ENCODE results near the gene UCK2. TPM values are rescaled to one million over a fixed set of nuclear protein-coding genes. Genes with fewer than 3 reads are reported as not detected.
A peak's percentile ranks its signal among the peaks of the same experiment; 100 is the strongest.

UCK2 gene
- total and polyA plus RNA-seq, 2 donors (not counting 3 experiments of a cell fraction or from before 2014, with no cell fraction given) = 62.3 to 74.7 TPM

DNA sequence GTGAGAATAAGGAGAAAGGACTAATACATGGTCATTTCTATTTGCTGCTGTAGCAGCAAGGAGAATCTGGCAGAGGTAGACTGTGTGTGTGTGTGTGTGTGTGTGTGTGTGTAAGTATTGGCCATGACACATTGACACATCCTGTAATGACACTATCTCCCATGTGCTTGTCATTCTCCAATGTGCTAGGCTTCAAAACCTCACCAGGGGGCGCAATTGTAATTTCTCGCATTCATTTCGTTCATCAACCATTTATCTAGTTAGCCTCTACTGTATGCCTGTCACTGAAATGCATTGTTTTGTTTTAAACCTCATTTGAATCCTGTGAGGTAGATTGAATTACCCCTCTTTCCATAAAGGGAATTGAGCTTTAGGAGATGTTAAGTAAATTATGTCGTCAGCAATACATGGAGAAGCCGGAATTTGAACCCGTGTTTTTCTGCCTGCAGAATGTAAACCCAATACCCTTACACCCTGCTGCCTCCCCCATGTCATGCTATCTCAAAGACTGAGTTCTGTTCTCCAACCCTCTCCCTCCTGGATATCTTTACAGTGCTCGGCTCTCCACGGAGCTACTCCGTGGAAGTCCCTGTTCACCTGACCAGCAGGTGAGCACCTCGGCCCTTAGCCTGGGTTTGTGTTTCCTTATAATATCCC lies 100.8 kb downstream of the UCK2 start:
- no peak overlapping the region for H3K9ac ChIP-seq (replicated peaks; ENCODE audit: extremely low read depth, insufficient read depth, low read length)
- TF ChIP-seq FOS (IDR thresholded peaks at IDR 0.05; ENCODE audit: borderline replicate concordance, insufficient read depth, low read length) = no peak
- TF ChIP-seq, protein P1, sequence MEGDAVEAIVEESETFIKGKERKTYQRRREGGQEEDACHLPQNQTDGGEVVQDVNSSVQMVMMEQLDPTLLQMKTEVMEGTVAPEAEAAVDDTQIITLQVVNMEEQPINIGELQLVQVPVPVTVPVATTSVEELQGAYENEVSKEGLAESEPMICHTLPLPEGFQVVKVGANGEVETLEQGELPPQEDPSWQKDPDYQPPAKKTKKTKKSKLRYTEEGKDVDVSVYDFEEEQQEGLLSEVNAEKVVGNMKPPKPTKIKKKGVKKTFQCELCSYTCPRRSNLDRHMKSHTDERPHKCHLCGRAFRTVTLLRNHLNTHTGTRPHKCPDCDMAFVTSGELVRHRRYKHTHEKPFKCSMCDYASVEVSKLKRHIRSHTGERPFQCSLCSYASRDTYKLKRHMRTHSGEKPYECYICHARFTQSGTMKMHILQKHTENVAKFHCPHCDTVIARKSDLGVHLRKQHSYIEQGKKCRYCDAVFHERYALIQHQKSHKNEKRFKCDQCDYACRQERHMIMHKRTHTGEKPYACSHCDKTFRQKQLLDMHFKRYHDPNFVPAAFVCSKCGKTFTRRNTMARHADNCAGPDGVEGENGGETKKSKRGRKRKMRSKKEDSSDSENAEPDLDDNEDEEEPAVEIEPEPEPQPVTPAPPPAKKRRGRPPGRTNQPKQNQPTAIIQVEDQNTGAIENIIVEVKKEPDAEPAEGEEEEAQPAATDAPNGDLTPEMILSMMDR (IDR thresholded peaks at IDR 0.05; ENCODE audit: extremely low read depth in 1 of 2, insufficient read depth in 1 of 2, low read depth in 1 of 2, low read length in 2 of 2) = peak; percentile 71 to 73
- no peak for TF ChIP-seq MYC (IDR thresholded peaks at IDR 0.05; ENCODE audit: low read depth, low read length)
- no peaks in the 10 kb centered on the region for H3K36me3 ChIP-seq (ENCODE audit: control insufficient read depth in 2 of 2, extremely low read depth in 1 of 2, insufficient read depth in 2 of 2, low read length in 2 of 2)
- no peak overlapping the region for H3K27ac ChIP-seq (ENCODE audit: insufficient read depth, low read depth, low read length)
- no peak overlapping the region for H3K4me2 ChIP-seq (ENCODE audit: insufficient read depth, low read length)
- DNase-seq (ENCODE audit: low read depth, low spot score) = peak; percentile 43
- H3K9me3 ChIP-seq (replicated peaks; ENCODE audit: control insufficient read depth, insufficient read depth, low read length) = no peaks in the 10 kb centered on the region
- dilution Hi-C loops (cut with MboI; ENCODE audit: extremely low pct_ligation_motif_present, low sequenced_read_pairs) = no loop called here
- FAIRE-seq = peak; percentile 95
- no TSS peak for BruUV-seq (replicated peaks)
- intact Hi-C loops (cut with micrococcal nuclease) = loop anchor here (1.0 to 10.0 kb wide), 4 partner anchors 551 to 1131 kb away; partner anchors contain the start of gene TADA1
- ChIA-PET POLR2A (no interaction called here), CTCF (interaction anchor here (0.7 to 2.4 kb wide), 7 partner anchors 10 to 1606 kb away, joined by 3 to 34 read pairs (median 5); no protein-coding TSS in a partner anchor)
- H3K4me3 ChIP-seq (replicated peaks in 1 of 3; ENCODE audit: insufficient read depth in 1 of 3, low read depth in 1 of 3, low read length in 3 of 3) = no peak overlapping the region
- no peaks in the 10 kb centered on the region for H3K4me1 ChIP-seq (ENCODE audit: control insufficient read depth, extremely low read depth, insufficient read depth, low read length)
- H3K9me1 ChIP-seq (replicated peaks; ENCODE audit: control insufficient read depth, extremely low read depth, insufficient read depth, low read length) = no peaks in the 10 kb centered on the region
- no peaks in the 10 kb centered on the region for H4K20me1 ChIP-seq (replicated peaks; ENCODE audit: control insufficient read depth, extremely low read depth, insufficient read depth, low read length)
- H2AFZ ChIP-seq (ENCODE audit: low read depth, low read length) = no peak overlapping the region
- H3K79me2 ChIP-seq (ENCODE audit: control insufficient read depth, insufficient read depth, low read length) = no peaks in the 10 kb centered on the region
- no peaks in the 10 kb centered on the region for H3K27me3 ChIP-seq (ENCODE audit: control insufficient read depth in 2 of 2, insufficient read depth in 2 of 2, low read length in 2 of 2)

DNA sequence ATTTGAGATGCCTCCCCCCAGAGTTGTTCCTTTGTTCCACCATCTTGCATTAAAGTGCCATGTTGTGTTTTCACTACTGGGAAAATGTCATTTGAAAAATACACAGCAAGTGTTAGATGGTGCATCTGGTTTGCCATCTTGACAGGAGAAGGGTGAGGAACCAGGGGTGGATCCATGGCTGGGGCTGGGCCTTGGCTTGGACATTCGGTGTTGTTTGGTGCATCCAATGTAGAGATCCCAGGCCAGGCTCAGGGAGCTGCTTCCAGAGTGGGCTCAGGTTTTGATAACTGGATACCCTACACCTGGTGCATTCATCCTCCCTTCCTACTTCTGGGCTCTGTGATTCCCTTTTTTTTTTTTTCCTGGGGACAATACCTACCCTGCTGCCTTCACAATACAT lies 103.5 kb downstream of the UCK2 start:
- POLR2A ChIA-PET = no interaction called here
- no peaks in the 10 kb centered on the region for H3K9me3 ChIP-seq (replicated peaks; ENCODE audit: control insufficient read depth, insufficient read depth, low read length)
- dilution Hi-C loops (cut with MboI; ENCODE audit: extremely low pct_ligation_motif_present, low sequenced_read_pairs) = no loop called here
- intact Hi-C loops (cut with micrococcal nuclease) = no loop called here
- no peak overlapping the region for H3K4me3 ChIP-seq (replicated peaks in 1 of 3; ENCODE audit: insufficient read depth in 1 of 3, low read depth in 1 of 3, low read length in 3 of 3)
- H4K20me1 ChIP-seq (replicated peaks; ENCODE audit: control insufficient read depth, extremely low read depth, insufficient read depth, low read length) = no peaks in the 10 kb centered on the region
- CTCF ChIA-PET = interaction anchor here (0.6 kb wide), 1 partner anchor 548 kb away, joined by 3 read pairs; no protein-coding TSS in a partner anchor
- H3K27ac ChIP-seq (ENCODE audit: insufficient read depth, low read depth, low read length) = no peak overlapping the region
- FAIRE-seq = no peak
- no peak overlapping the region for H2AFZ ChIP-seq (ENCODE audit: low read depth, low read length)
- H3K9ac ChIP-seq (replicated peaks; ENCODE audit: extremely low read depth, insufficient read depth, low read length) = no peak overlapping the region
- no peaks in the 10 kb centered on the region for H3K36me3 ChIP-seq (ENCODE audit: control insufficient read depth in 2 of 2, extremely low read depth in 1 of 2, insufficient read depth in 2 of 2, low read length in 2 of 2)
- H3K4me1 ChIP-seq (ENCODE audit: control insufficient read depth, extremely low read depth, insufficient read depth, low read length) = no peaks in the 10 kb centered on the region
- H3K27me3 ChIP-seq (ENCODE audit: control insufficient read depth in 2 of 2, insufficient read depth in 2 of 2, low read length in 2 of 2) = no peaks in the 10 kb centered on the region
- H3K4me2 ChIP-seq (ENCODE audit: insufficient read depth, low read length) = no peak overlapping the region
- DNase-seq (ENCODE audit: low read depth, low spot score) = no peak
- TF ChIP-seq POLR2A (IDR thresholded peaks at IDR 0.05; ENCODE audit: low read depth, low read length) (no peak), MYC (IDR thresholded peaks at IDR 0.05; ENCODE audit: low read depth, low read length) (no peak), JUN (IDR thresholded peaks at IDR 0.05; ENCODE audit: borderline replicate concordance, insufficient read depth, insufficient read length, low read depth) (no peak)
- no peaks in the 10 kb centered on the region for H3K9me1 ChIP-seq (replicated peaks; ENCODE audit: control insufficient read depth, extremely low read depth, insufficient read depth, low read length)
- no peaks in the 10 kb centered on the region for H3K79me2 ChIP-seq (ENCODE audit: control insufficient read depth, insufficient read depth, low read length)
- no TSS peak for BruUV-seq (replicated peaks)
